Astrocyte (in vitro differentiated cells and primary cell): ENCODE measurements around the gene IPO11.

Source experiments
- CTCF ChIP-seq: IDR thresholded peaks from 2 replicates; pipeline ENCODE4 v1.5.1; 2011; ENCODE audit warnings: low read depth, mild to moderate bottlenecking, inconsistent platforms, low read length, moderate library complexity; ENCODE audit not compliant: insufficient read depth
- EZH2 ChIP-seq: IDR thresholded peaks from 2 replicates; pipeline ENCODE4 v1.6.1; 2012; ENCODE audit warnings: mild to moderate bottlenecking, low read length, inconsistent platforms; ENCODE audit not compliant: insufficient read depth

GRCh38 chr5:62522811-62523210 lies 110.2 kb downstream of the IPO11 start:
- TF ChIP-seq CTCF (no peak), EZH2 (no peak)
